ENCODE data around the gene TRAFD1.

DNA sequence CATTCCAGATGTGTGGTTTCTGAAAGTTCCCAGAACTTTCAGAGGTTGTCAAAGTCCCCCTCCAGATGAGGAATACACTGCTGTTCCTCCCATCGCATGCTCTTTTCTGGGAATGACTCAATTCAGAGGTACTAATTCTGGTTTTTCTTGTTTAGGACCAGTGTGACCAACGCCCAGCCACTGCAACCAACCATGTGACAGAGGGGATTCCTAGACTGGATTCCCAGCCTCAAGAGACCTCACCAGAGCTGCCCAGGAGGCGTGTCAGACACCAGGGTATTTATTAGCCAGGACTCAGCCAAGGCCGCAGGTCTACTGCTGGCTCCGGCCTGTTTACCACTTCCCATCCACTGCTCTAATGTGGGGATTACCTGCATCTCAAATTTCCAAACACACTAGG is 24.2 kb downstream of the TRAFD1 start:
- TF ChIP-seq, protein P1, sequence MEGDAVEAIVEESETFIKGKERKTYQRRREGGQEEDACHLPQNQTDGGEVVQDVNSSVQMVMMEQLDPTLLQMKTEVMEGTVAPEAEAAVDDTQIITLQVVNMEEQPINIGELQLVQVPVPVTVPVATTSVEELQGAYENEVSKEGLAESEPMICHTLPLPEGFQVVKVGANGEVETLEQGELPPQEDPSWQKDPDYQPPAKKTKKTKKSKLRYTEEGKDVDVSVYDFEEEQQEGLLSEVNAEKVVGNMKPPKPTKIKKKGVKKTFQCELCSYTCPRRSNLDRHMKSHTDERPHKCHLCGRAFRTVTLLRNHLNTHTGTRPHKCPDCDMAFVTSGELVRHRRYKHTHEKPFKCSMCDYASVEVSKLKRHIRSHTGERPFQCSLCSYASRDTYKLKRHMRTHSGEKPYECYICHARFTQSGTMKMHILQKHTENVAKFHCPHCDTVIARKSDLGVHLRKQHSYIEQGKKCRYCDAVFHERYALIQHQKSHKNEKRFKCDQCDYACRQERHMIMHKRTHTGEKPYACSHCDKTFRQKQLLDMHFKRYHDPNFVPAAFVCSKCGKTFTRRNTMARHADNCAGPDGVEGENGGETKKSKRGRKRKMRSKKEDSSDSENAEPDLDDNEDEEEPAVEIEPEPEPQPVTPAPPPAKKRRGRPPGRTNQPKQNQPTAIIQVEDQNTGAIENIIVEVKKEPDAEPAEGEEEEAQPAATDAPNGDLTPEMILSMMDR (IDR thresholded peaks at IDR 0.05), result no peak
- TF ChIP-seq POLR2A (IDR thresholded peaks at IDR 0.05), result no peak

Data from vagina (tissue), 2 donors.